SKM-1 treated with dmso at 0.1 percent for 144 hours (cell line): ENCODE data around the gene RASAL2.

Experiments used
- DNase-seq: peaks from one replicate; lab custom pipeline; 2025; ENCODE audit not compliant: unreplicated experiment; lab: John Stamatoyannopoulos, UW

RASAL2 gene

GRCh38 chr1:178434360-178434759 is 340.5 kb downstream of the RASAL2 start:
- no peak for DNase-seq

DNA sequence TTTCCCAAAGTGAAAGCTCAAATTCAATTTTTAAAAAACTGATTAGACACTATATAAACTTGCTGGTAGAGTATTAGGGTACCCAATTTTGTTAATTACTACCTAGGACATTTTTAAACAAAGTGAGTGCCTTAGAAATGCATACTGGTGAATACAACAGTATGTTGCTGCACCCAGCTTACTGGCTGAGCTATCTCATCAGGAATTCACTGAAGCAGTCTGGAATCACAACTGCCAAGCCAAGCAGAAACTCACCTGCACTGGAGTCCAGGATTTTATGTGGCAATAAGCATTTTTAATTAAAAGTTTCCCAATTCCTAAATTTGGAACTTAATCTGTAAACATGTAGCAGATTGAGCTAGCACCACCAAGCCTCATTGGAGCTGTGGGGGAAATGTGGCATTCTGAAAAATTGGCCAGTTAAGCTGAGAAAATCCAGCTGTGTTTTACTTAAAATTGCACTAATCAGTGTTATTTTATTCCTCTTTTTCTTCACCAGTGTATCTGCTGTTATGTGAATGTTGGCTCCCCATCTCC is 341.1 kb downstream of the RASAL2 start:
- DNase-seq = no peak

- DNase-seq = no peak
These were observed 343.0 kb downstream of the RASAL2 start for GRCh38 chr1:178436899-178437298.

DNA sequence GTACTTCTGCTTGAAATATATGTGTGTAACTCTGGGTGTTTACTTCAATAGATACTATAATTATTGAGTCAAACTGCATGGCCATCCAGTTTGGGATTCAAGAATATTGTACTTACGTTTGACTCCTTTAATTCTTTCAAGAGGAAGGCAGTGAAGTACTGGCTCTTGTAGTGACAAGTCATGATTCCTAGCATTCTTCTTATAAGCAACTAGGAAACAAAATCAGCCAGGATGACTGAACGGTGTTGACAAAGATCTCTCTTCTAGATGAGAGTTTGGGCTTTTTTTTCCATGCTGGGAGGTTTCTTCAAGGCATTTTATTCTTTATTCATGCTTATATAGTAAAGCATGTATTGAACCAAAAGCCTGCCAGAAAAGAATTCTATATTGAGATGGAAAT is 344.5 kb downstream of the RASAL2 start:
- no peak for DNase-seq

GRCh38 chr1:178442925-178443324 is 349.0 kb downstream of the RASAL2 start:
- no peak for DNase-seq

DNA sequence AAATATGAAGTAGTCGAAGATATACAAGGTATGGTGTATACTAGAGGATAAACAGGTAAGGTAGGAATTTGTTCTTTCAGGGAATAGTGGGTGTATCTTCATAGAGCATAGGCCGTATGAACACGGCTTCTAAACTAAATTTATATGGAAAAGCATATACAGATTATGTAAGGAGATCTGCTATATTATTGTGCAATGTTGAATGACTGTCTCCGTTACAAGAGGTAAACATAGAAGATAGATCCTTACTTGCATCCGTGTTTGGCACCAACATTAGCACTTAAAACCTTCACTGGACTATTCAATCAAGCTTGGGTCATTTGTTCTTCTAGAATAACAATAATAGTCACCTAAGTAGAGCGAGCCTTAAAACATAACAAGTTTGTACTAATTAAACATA is 357.0 kb downstream of the RASAL2 start:
- DNase-seq = no peak

- no peak for DNase-seq
These were observed 357.6 kb downstream of the RASAL2 start for GRCh38 chr1:178451529-178451928.

DNA sequence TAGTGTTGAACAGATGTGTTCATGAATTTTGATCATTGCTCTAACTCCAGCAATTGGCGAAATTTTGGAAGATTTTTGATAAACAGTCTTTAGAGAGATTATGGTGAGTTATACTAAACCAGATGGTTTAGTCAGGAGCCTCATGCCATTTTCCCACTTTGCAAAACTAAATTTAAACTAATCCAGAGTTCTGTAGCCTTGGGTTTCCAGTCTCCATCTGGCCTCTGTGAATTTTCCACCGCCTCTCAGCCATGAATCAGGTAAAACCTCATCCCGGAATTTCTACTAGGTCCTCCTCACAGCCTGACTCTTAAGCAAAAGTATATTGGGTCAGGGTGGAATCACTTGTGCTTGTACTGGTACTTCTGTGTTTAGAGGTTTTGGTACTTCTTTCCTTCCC is 358.1 kb downstream of the RASAL2 start:
- DNase-seq = no peak

DNA sequence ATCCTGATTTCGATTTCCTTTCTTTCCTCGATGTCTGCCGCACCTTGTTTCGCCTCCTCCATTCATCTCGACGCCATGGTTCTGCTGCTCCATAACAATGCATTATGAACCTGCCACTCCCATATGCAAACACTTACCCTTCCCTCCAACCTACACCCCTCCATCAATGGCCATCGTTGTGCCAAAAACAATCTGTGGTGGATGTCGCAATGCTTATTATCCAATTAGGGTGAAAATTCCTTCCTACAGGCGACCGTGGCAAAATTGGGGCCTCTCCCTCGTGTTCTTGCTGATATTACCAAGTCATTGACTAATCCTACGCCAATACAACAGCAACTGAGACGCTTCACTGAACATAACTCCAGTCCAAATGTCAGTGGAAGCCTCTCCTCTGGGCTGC is 362.6 kb downstream of the RASAL2 start:
- no peak for DNase-seq

GRCh38 chr1:178457651-178458050 is 363.7 kb downstream of the RASAL2 start:
- no peak for DNase-seq

DNA sequence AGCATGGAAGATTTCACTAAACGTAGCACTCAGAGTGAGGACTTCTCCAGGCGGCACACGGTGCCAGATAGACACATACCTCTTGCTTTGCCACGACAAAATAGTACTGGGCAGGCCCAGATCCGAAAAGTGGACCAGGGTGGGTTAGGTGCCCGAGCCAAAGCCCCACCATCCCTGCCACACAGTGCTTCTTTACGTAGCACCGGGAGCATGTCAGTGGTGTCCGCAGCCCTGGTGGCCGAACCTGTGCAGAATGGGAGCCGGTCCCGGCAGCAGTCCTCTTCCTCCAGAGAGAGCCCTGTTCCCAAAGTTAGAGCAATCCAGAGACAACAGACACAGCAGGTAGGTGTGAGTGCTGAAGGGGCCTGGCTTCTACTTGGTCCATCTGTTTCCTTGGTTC is 364.3 kb downstream of the RASAL2 start:
- no peak for DNase-seq

GRCh38 chr1:178461104-178461503 is 367.2 kb downstream of the RASAL2 start:
- DNase-seq = no peak

DNA sequence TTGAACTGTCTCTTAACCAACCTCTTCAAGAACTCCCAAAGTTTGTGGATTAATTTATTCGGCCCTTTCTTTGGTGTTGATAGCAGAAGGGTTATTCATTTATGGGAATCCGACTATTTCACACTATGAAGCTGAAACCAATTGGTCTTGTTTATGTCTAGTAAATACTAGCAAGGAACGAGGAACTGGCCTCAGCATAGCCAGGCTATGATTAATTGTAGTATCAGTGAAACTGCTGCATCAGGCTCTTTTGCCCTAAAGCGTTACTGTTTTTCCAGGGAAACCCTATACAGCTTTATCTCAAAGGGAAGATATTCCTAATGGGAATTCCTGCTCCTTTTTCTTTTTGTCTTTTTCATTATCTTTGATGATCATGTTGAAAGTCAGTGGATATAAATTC is 367.8 kb downstream of the RASAL2 start:
- DNase-seq = no peak

DNA sequence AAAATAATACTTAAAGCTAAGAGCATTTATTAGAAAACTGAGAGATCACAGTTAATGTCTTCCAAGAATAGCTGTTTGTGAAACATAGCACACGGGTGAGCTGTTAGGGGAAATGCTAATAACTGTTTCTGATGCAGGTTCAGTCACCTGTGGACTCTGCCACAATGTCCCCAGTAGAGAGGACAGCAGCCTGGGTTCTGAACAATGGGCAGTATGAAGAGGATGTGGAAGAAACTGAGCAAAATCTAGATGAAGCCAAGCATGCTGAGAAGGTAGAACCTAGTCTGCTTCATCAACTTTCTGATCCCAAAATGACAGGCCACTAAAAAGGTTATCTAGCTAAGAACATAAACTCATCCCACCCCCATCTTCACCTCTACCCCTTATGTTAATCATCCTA is 370.2 kb downstream of the RASAL2 start:
- DNase-seq = no peak

GRCh38 chr1:178464566-178464965 is 370.7 kb downstream of the RASAL2 start:
- DNase-seq = no peak

DNA sequence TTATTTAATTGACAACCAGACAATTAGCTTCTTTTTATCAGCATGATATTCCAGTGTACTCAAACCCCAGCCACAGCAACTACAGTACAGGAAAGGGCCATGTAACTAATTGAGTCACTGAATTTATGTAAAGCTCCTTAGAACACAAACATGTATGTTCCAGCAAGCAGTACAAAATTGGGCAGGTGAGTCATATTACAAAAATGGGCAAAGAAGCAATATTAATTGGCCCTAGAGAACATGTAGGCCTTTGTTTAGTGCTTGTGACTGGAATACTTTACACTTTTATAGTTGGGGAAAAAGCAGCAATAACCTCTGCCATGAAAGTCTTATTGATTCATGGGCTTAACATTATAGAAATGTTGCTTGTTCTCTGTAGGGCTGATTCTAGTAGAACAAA is 371.1 kb downstream of the RASAL2 start:
- no peak for DNase-seq

DNA sequence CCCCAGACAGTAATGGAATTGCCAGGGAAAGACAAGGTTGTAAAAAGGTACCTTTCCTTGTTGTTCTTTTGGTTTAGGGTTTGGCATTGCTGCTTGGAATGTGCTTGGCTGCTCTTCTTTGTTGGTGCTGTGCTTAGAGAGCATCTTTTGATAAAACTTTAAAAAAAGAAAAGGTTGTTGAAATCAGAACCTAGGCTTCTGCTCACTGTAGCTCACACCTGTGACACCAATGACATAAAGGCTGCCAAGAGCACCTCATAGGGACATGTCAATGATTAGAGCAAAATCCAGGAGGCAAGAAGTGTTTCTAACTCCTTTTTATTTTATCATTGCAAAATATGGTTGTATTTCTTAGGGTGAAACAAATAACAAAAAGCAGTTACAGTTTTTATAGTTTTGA is 373.9 kb downstream of the RASAL2 start:
- DNase-seq = no peak

DNA sequence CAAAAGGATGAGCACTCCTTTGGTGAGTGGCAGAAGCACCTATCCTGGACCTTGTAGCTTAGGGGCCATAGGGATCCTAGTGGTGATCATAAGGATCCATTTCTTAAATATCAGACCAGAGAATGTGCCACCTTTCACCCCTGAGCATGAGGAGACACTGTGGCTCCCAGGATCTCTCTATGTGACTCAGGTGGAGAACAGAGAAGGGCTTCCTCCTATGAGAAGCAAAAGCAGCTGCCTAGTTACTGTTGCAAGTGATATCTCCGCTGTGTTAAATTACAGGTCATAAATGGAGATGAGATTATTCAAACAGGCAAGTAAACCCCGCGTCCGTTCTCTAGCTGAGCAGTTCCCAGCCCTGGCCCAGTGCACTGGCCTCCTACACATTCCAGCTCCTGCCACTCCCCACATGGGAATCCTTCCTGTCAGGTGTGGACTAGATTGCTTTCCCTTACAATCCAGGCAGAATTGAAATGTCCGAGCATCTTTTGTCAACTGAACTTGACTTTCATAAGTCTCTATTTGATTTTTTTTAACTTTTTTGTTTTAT is 376.6 kb downstream of the RASAL2 start:
- DNase-seq = no peak

DNA sequence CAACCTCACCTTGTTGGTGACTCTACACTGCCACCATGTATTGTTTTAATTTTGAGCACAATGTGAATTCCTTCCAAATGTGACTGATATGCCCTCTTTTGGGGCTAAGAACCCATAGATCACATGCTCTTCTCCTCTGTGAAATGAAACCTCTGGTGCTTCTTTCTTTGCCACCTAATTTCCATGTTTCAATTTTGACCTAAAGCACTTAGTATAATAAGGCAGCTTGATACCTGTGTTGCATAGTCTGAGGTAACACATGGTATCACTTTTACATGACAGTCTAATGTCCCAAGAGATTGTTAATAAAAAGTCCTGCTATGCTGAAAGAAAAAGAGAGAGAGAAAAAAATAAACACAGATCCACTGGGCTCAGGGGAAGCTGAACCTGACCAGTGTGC is 378.6 kb downstream of the RASAL2 start:
- no peak for DNase-seq

GRCh38 chr1:178477373-178477772 is 383.5 kb downstream of the RASAL2 start:
- DNase-seq = no peak

- no peak for DNase-seq
These were observed 383.9 kb downstream of the RASAL2 start for GRCh38 chr1:178477841-178478240.

DNA sequence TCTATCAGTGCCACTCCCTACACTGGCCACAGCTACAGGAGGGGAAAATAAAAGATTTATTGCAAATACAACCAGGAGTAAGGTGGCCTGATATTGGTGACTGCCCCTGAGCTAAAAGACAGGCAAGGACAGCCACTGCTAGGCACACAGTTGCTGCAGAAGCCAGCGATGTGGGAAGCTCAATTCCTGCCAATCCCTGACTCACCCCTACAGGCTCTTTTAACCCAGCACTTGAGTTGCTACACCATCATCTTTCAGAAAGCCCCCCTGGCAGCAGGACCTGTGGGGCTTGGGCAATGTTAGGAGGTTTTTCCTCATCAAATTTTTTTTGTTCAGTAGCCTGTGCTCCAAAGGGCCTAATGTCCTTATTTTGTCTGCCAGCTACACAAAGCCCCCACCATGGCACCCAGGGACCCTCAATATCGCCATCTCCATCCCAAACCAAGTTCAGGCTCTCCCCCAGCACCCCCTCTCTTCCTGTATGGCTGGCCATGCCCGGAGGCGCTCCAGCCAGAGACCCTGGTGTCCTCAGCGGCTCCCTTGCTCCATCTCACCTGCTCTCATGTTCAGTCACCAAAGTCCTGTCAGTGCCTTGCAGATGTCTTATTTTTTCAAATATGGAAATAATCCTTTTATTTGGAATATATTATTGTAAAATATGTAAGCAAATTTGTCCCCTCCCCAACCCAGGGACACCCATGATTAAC is 389.5 kb downstream of the RASAL2 start:
- no peak for DNase-seq

DNA sequence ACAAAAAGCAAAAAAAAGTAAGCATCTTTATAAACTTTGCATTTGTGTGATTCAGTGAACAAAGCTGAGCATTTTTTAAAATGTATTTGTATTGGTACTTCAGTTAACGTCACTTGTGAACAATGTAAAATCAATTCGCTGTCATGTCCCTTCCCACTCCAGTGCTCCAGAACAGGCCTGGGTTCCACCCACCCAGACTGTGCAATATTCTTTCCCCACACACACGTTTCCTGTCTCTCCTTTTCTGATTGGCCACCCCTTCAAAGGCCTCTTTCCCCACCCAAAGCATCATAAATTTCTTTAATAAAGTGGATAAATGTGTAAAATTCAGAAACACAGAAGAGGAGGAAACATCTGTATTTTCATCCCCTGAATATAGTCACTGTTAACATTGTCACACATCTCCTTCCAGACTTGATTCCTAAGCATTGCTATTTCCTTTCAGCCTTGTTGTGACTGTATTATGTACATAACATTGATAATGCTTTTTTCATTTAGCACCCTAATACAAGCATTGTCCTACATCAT is 390.9 kb downstream of the RASAL2 start:
- DNase-seq = no peak
